Gastroesophageal sphincter (tissue), 3 donors: ENCODE data around the gene ABHD17A.

ENCODE experiments used
- EP300 ChIP-seq: sonication (generic); formaldehyde crosslinking; IDR thresholded peaks from one replicate; pipeline ENCODE4 v1.6.1; 2017; ENCODE audit warnings: antibody characterized with exemption, mild to moderate bottlenecking
- POLR2A ChIP-seq, 2 donors: fragments of 450-650 bp; IDR thresholded peaks; one replicate each; pipeline ENCODE4 v1.6.1; 2017; ENCODE audit warnings: antibody characterized with exemption in 2 of 2, mild to moderate bottlenecking in 2 of 2, moderate library complexity in 1 of 2
- POLR2AphosphoS5 ChIP-seq: sonication (generic); formaldehyde crosslinking; IDR thresholded peaks from one replicate; pipeline ENCODE4 v1.6.1; 2017; ENCODE audit warnings: antibody characterized with exemption
- TF ChIP-seq, protein P1 (sequence below), 4 experiments: fragments of 200-600 bp in 2 of 4; fragments of 450-650 bp in 2 of 4; sonication (generic) in 1 of 4; IDR thresholded peaks; one replicate each; pipeline ENCODE4 v1.5.1; 2017 to 2019; ENCODE audit warnings: antibody characterized with exemption in 4 of 4, mild to moderate bottlenecking in 2 of 4, moderate library complexity in 2 of 4

DNA sequence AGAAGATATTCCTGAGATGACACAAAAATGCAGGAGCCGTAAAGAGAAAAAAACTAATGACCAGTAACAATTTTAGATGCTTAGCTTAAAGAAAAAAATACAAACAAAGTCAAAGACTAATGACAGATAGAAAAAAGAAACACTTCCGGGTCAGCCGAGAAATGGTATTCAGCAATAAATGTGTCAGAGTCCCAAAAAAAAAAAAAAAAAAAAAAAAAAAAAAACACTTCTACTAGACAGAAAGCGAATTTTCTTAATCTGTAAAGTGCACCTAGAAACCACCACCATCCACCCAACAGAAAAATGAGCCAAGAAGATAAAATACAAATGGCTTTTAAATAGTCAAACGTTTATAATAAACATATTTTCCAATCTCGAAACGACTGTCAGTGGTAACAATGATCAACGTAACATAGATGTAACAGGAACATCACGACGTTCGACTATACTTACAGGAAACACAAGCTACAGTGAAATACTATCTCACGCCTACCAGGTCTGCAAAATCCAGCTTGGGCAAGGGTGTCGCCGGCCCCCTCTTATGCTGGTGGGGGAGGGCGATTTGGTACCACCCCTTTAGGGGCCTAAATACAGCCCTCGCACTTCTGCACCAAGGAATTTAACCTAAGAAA is 10.6 kb downstream of the ABHD17A start:
- no peak for TF ChIP-seq POLR2A (IDR thresholded peaks at IDR 0.05)
- TF ChIP-seq, protein P1, sequence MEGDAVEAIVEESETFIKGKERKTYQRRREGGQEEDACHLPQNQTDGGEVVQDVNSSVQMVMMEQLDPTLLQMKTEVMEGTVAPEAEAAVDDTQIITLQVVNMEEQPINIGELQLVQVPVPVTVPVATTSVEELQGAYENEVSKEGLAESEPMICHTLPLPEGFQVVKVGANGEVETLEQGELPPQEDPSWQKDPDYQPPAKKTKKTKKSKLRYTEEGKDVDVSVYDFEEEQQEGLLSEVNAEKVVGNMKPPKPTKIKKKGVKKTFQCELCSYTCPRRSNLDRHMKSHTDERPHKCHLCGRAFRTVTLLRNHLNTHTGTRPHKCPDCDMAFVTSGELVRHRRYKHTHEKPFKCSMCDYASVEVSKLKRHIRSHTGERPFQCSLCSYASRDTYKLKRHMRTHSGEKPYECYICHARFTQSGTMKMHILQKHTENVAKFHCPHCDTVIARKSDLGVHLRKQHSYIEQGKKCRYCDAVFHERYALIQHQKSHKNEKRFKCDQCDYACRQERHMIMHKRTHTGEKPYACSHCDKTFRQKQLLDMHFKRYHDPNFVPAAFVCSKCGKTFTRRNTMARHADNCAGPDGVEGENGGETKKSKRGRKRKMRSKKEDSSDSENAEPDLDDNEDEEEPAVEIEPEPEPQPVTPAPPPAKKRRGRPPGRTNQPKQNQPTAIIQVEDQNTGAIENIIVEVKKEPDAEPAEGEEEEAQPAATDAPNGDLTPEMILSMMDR (IDR thresholded peaks at IDR 0.05) = no peak
- TF ChIP-seq POLR2AphosphoS5 = no peak
- no peak for TF ChIP-seq EP300
